K562 (cell line): ENCODE results near the gene MAPT. TPM values are rescaled to one million over a fixed set of nuclear protein-coding genes. Genes with fewer than 3 reads are reported as not detected.

Source experiments
- BRD9 ChIP-seq: fragments of 450-650 bp; IDR thresholded peaks from 2 replicates; pipeline ENCODE4 v1.6.1; 2018; ENCODE audit warnings: low read depth; ENCODE audit not compliant: partially characterized antibody
- CHD2 ChIP-seq: IDR thresholded peaks from 2 replicates; pipeline ENCODE4 v1.6.1; 2011; ENCODE audit warnings: low read depth, low read length
- DPF2 ChIP-seq: fragments of 450-650 bp; IDR thresholded peaks from 2 replicates; pipeline ENCODE4 v1.6.1; 2016
- E2F4 ChIP-seq: sonication (generic); formaldehyde crosslinking; IDR thresholded peaks from 2 replicates; pipeline ENCODE4 v1.8.0; 2022; ENCODE audit warnings: mild to moderate bottlenecking, low read depth, missing genetic modification reagents
- FOXK1 ChIP-seq: sonication (generic); formaldehyde crosslinking; IDR thresholded peaks from 2 replicates; pipeline ENCODE4 v1.8.0; 2022; ENCODE audit warnings: missing genetic modification reagents, mild to moderate bottlenecking, borderline replicate concordance
- MAFF ChIP-seq: IDR thresholded peaks from 2 replicates; pipeline ENCODE4 v1.6.1; 2012; ENCODE audit warnings: low read length, improper control_type of control experiment
- MAZ ChIP-seq, 2 experiments: fragments of 450-650 bp in 1 of 2; sonication (generic) in 1 of 2; formaldehyde crosslinking; IDR thresholded peaks in 1 of 2; conservative IDR thresholded peaks in 1 of 2; 2 replicates each; pipeline versions ENCODE4 v1.4.0 to v1.5.0; 2020; ENCODE audit warnings: mild to moderate bottlenecking in 1 of 2, missing genetic modification reagents in 1 of 2
- NUFIP1 ChIP-seq: fragments of 450-650 bp; IDR thresholded peaks from 2 replicates; pipeline ENCODE4 v1.6.1; 2018; ENCODE audit not compliant: partially characterized antibody
- POLR2H ChIP-seq: IDR thresholded peaks from 2 replicates; pipeline ENCODE4 v1.6.1; 2016; ENCODE audit warnings: missing genetic modification characterization, low read depth, mild to moderate bottlenecking, control low read depth, missing compliant biosample characterization, moderate library complexity
- PRMT5 ChIP-seq: sonication (generic); formaldehyde crosslinking; IDR thresholded peaks from 2 replicates; pipeline ENCODE4 v1.5.0; 2020; ENCODE audit warnings: missing genetic modification reagents
- PTRF ChIP-seq: fragments of 450-650 bp; IDR thresholded peaks from 2 replicates; pipeline ENCODE4 v1.6.1; 2016; ENCODE audit warnings: mild to moderate bottlenecking, missing genetic modification characterization, missing compliant biosample characterization
- PYGO2 ChIP-seq: fragments of 450-650 bp; IDR thresholded peaks from 2 replicates; pipeline ENCODE4 v1.6.1; 2016; ENCODE audit warnings: mild to moderate bottlenecking, missing genetic modification characterization, moderate library complexity, missing compliant biosample characterization
- RCOR1 ChIP-seq, 2 experiments: IDR thresholded peaks; 2 replicates each; pipeline ENCODE4 v1.6.1; 2012; ENCODE audit warnings: low read depth in 2 of 2, low read length in 2 of 2, borderline replicate concordance in 1 of 2, improper control_type of control experiment in 1 of 2
- REST ChIP-seq, 2 experiments: fragments of 450-650 bp; formaldehyde crosslinking in 1 of 2; IDR thresholded peaks; 2 replicates each; pipeline versions ENCODE4 v1.4.0 to v1.6.1; 2014 to 2020; ENCODE audit warnings: mild to moderate bottlenecking in 2 of 2, borderline replicate concordance in 1 of 2, low read depth in 1 of 2
- TEAD4 ChIP-seq, 2 experiments: sonication (generic) in 1 of 2; formaldehyde crosslinking in 1 of 2; IDR thresholded peaks; 2 replicates each; pipeline versions ENCODE4 v1.6.1 to v1.8.0; 2012 to 2022; ENCODE audit warnings: borderline replicate concordance in 1 of 2, inconsistent platforms in 1 of 2, low read length in 1 of 2, mild to moderate bottlenecking in 1 of 2, missing genetic modification reagents in 1 of 2
- YBX1 ChIP-seq: fragments of 450-650 bp; IDR thresholded peaks from 2 replicates; pipeline ENCODE4 v1.7.1; 2016; ENCODE audit warnings: mild to moderate bottlenecking
- ZNF232 ChIP-seq: sonication (generic); formaldehyde crosslinking; IDR thresholded peaks from 2 replicates; pipeline ENCODE4 v1.8.0; 2022; ENCODE audit warnings: mild to moderate bottlenecking, missing genetic modification reagents
- ZNF408 ChIP-seq: fragments of 250-450 bp; sonication (Bioruptor Pico); IDR thresholded peaks from 2 replicates; pipeline ENCODE4 v1.4.0; 2020; ENCODE audit warnings: low read depth, mild to moderate bottlenecking, moderate library complexity
- ZSCAN32 ChIP-seq: fragments of 450-650 bp; formaldehyde crosslinking; IDR thresholded peaks from 2 replicates; pipeline ENCODE4 v1.4.0; 2020; ENCODE audit warnings: mild to moderate bottlenecking, moderate library complexity
- polyA plus RNA-seq, 8 experiments: library from polyadenylated mRNA; depleted of rRNA in 4 of 8; stranded (reverse) in 5 of 8; unstranded in 3 of 8; fragments of >200 nt; fragmentation: Nextera tagmentation in 2 of 8; fragmentation: Illumina TruSeq in 1 of 8; extraction: Ambion mirVana in 2 of 8; extraction: Trizol in 1 of 8; gene quantifications; 2 replicates each; pipeline versions ENCODE4 v1.2.1 to v1.2.3, GENCODE V29; 2011 to 2014; ENCODE audit warnings: inconsistent platforms in 1 of 8, missing spikeins in 1 of 8
- total RNA-seq, 7 experiments: library from RNA; depleted of rRNA in 6 of 7; stranded (reverse); fragments of >200 nt in 6 of 7; fragmentation: Illumina TruSeq in 2 of 7; extraction: Trizol in 2 of 7; gene quantifications; 2 replicates each; pipeline versions ENCODE4 v1.2.1 to v1.2.3, GENCODE V29; 2011 to 2021; ENCODE audit warnings: low replicate concordance in 1 of 7

MAPT gene
- total and polyA plus RNA-seq, 9 of the 15 experiments (the other 6 are each of a cell fraction or from before 2014, with no cell fraction given), result 0.04 to 1.1 (median 0.36) TPM

- TF ChIP-seq RCOR1 (IDR thresholded peaks at IDR 0.05; ENCODE audit: borderline replicate concordance in 1 of 2, low read depth in 2 of 2, low read length in 2 of 2), result 0 out of 4 replicates have a peak, but pooled peaks of 1 of the 2 experiments have one; percentile 22
- TF ChIP-seq E2F4 (CRISPR knock-in tag), result no peak
- no peak for TF ChIP-seq PTRF
- peak; percentile 99 for TF ChIP-seq REST (IDR thresholded peaks at IDR 0.05; ENCODE audit: borderline replicate concordance)
- peak; percentile 95 for TF ChIP-seq REST (CRISPR knock-in tag; IDR thresholded peaks at IDR 0.05; ENCODE audit: low read depth)
- no peak for TF ChIP-seq POLR2H (tag)
- no peak for TF ChIP-seq DPF2
- no peak for TF ChIP-seq NUFIP1
- TF ChIP-seq BRD9, result no peak
- TF ChIP-seq PRMT5 (CRISPR knock-in tag), result peak; percentile 80; the same call in 1 of the 2 replicates
- TF ChIP-seq TEAD4 (IDR thresholded peaks at IDR 0.05; ENCODE audit: low read length), result peak; percentile 72
- TF ChIP-seq TEAD4 (CRISPR knock-in tag; IDR thresholded peaks at IDR 0.05; ENCODE audit: borderline replicate concordance), result 0 out of 2 replicates have a peak, but pooled peaks have one; percentile 34
- no peak for TF ChIP-seq MAZ (CRISPR knock-in tag; conservative IDR thresholded peaks at IDR 0.05 in 1 of 2, IDR thresholded peaks at IDR 0.05 in 1 of 2)
- TF ChIP-seq ZNF408 (CRISPR knock-in tag), result no peak
- TF ChIP-seq ZSCAN32 (CRISPR knock-in tag), result no peak
- no peak for TF ChIP-seq PYGO2 (tag)
- TF ChIP-seq YBX1, result no peak
- 0 out of 2 replicates have a peak, but pooled peaks have one; percentile 31 for TF ChIP-seq ZNF232 (CRISPR knock-in tag)
- TF ChIP-seq FOXK1, result 0 out of 2 replicates have a peak, but pooled peaks have one; percentile 38
- no peak for TF ChIP-seq CHD2
- no peak for TF ChIP-seq MAFF
Observed at GRCh38 chr17:45857977-45858708, 36.2 kb upstream of the MAPT start (continued).
